Measurements from ENCODE around the gene CABP5.

CABP5 gene

DNA sequence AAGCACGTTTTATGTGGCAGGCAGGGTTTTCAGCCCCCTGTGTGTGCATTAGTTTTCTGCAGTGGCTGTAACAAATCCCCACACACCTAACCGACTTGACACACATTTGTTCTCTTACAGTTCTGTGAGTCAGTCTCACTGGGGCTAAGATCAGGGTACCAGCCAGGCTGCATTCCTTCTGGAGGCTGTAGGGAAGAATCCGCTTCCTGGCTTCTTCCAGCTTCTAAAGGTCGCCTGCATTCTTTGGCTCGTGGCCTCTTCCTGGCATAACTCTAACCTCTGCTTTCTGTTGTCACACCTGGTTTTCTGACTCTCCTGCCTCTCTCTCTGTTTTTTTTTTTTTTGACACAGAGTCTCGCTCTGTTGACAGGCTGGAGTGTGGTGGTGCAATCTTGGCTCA lies 43.0 kb downstream of the CABP5 start:
- no peak for DNase-seq (ENCODE audit: low spot score)
- TF ChIP-seq, protein P1, sequence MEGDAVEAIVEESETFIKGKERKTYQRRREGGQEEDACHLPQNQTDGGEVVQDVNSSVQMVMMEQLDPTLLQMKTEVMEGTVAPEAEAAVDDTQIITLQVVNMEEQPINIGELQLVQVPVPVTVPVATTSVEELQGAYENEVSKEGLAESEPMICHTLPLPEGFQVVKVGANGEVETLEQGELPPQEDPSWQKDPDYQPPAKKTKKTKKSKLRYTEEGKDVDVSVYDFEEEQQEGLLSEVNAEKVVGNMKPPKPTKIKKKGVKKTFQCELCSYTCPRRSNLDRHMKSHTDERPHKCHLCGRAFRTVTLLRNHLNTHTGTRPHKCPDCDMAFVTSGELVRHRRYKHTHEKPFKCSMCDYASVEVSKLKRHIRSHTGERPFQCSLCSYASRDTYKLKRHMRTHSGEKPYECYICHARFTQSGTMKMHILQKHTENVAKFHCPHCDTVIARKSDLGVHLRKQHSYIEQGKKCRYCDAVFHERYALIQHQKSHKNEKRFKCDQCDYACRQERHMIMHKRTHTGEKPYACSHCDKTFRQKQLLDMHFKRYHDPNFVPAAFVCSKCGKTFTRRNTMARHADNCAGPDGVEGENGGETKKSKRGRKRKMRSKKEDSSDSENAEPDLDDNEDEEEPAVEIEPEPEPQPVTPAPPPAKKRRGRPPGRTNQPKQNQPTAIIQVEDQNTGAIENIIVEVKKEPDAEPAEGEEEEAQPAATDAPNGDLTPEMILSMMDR (IDR thresholded peaks at IDR 0.05; ENCODE audit: extremely low read depth, missing control alignments), result no peak

- DNase-seq (ENCODE audit: low spot score), result no peak
- TF ChIP-seq, protein P1 (IDR thresholded peaks at IDR 0.05; ENCODE audit: extremely low read depth, missing control alignments), result no peak
Measured at GRCh38 chr19:47998800-47999199, 45.1 kb downstream of the CABP5 start.

DNA sequence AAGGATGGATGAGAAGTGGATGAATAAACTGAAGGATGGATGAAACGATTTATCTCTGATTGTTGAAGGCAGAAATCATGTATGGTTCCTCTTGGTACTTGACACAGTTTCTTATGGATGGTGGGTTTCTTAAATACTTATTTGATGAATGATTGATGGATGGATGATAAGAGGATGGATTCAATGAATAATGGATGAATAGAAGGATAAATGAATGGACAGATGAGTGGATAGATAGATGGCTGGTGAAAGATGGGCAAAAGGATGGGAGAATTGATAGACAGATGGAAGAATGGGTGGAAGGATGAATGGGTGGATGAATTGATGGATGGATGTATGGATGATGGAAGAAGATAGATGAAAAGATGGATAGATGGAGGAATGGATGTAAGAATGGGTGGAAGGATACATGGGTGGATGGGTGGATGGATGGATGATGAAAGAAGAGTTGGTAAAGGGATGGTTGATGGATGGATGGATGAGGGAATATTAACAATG lies 47.6 kb downstream of the CABP5 start:
- TF ChIP-seq, protein P1 (IDR thresholded peaks at IDR 0.05; ENCODE audit: extremely low read depth, missing control alignments), result no peak
- no peak for DNase-seq (ENCODE audit: low spot score)

DNA sequence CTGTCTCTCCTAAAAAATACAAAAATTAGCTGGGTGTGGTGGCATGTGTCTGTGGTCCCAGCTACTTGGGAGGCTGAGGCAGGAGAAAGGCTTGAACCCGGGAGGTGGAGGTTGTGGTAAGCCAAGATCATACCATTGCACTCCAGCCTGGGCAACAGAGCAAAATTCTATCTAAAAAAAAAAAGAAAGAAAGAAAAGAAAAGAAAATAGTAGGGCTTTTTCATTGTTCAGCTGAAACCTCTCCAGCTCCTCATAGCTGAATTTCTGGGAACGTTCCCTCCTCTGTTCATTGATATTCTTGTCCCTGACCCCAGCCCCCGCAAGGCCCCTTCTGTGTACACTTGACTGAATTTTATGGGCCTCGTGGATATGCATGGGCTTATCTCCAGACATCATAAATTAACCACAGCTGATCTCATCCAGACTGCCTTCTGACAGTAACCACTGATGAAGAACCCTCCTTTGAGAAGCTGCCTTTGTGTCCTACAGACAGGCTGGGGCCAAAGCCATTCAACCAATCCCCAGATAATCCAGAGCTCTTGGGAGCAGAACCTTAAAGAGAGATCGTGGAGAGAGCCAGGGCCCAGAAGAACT lies 49.6 kb downstream of the CABP5 start, which contains the start of gene ELSPBP1:
Gene ELSPBP1, plus strand, starts transcription at position 424 of the 594 bp plus-strand sequence. CDS start 14,036 bp downstream, outside the sequence.
- TF ChIP-seq, protein P1 (IDR thresholded peaks at IDR 0.05; ENCODE audit: extremely low read depth, missing control alignments), result no peak
- DNase-seq (ENCODE audit: low spot score), result no peak

GRCh38 chr19:47992070-47992469 lies 51.8 kb downstream of the CABP5 start, which contains the start of gene BSPH1:
Gene BSPH1 (minus strand): TSS chr19:47992170. CDS start chr19:47992081, 89 bp downstream.
- TF ChIP-seq, protein P1 (IDR thresholded peaks at IDR 0.05; ENCODE audit: extremely low read depth, missing control alignments), result no peak

GRCh38 chr19:47991191-47991808 lies 52.6 kb downstream of the CABP5 start:
- TF ChIP-seq, protein P1 (IDR thresholded peaks at IDR 0.05; ENCODE audit: extremely low read depth, missing control alignments), result no peak
- no peak for DNase-seq (ENCODE audit: low spot score)

More at GRCh38 chr19:47992070-47992469, 51.8 kb downstream of the CABP5 start, which contains the start of gene BSPH1:
- no peak for DNase-seq (ENCODE audit: low spot score)

Measured in GM20000 (cell line).